GM15510 (cell line): Measurements from ENCODE around the gene TRIM37.
A peak's percentile ranks its signal among the peaks of the same experiment; 100 is the strongest.

ENCODE experiments used
- POLR2A ChIP-seq: IDR thresholded peaks from 3 replicates; pipeline ENCODE4 v1.6.1; 2011; ENCODE audit warnings: borderline replicate concordance; ENCODE audit not compliant: insufficient read length; ENCODE audit errors: extremely low read depth

TRIM37 gene

GRCh38 chr17:59106463-59107305 lies at the start of gene TRIM37:
TSS of gene TRIM37 (minus strand) at chr17:59106880. CDS start at chr17:59106461, 419 bp downstream.
- peak; percentile 70 for TF ChIP-seq POLR2A

GRCh38 chr17:59155439-59156177 lies 48.9 kb upstream of the TRIM37 start, which contains the start of gene PRR11:
TSS of gene PRR11 (plus strand) at chr17:59155746. CDS start at chr17:59169753, 14,007 bp downstream.
- TF ChIP-seq POLR2A: peak; percentile 48

- peak; percentile 61 for TF ChIP-seq POLR2A
Observed at GRCh38 chr17:59154721-59155438, 48.2 kb upstream of the TRIM37 start, which contains the start of gene SKA2. TSS of gene SKA2 (minus strand) at chr17:59155186. CDS start at chr17:59155163, 23 bp downstream.

GRCh38 chr17:59154292-59154720 lies 47.6 kb upstream of the TRIM37 start:
- no peak for TF ChIP-seq POLR2A

GRCh38 chr17:59152925-59153324 lies 46.2 kb upstream of the TRIM37 start:
- no peak for TF ChIP-seq POLR2A

GRCh38 chr17:59151591-59151990 lies 44.9 kb upstream of the TRIM37 start:
- TF ChIP-seq POLR2A: no peak

GRCh38 chr17:59151006-59151405 lies 44.3 kb upstream of the TRIM37 start:
- TF ChIP-seq POLR2A: no peak

GRCh38 chr17:59149841-59150511 lies 43.3 kb upstream of the TRIM37 start:
- TF ChIP-seq POLR2A: no peak

GRCh38 chr17:59149051-59149450 lies 42.4 kb upstream of the TRIM37 start:
- TF ChIP-seq POLR2A: no peak

- TF ChIP-seq POLR2A: no peak
Observed at GRCh38 chr17:59145571-59146096, 39.0 kb upstream of the TRIM37 start.

- no peak for TF ChIP-seq POLR2A
Observed at GRCh38 chr17:59141860-59142259, 35.2 kb upstream of the TRIM37 start.

- TF ChIP-seq POLR2A: no peak
Observed at GRCh38 chr17:59139939-59140338, 33.3 kb upstream of the TRIM37 start.

- no peak for TF ChIP-seq POLR2A
Observed at GRCh38 chr17:59131131-59131530, 24.5 kb upstream of the TRIM37 start.

GRCh38 chr17:59129814-59130213 lies 23.1 kb upstream of the TRIM37 start:
- no peak for TF ChIP-seq POLR2A
